AG04450 (cell line): Measurements from ENCODE around the gene TTC6. TPM values are rescaled to one million over a fixed set of nuclear protein-coding genes. Genes with fewer than 3 reads are reported as not detected.

Source experiments
- CTCF ChIA-PET: fragments of 300-600, 350-600 bp; formaldehyde crosslinking; extraction: SDS; loops from one replicate; lab custom pipeline; 2022; ENCODE audit warnings: antibody characterized with exemption, inconsistent platforms; lab: Charles Lee
- POLR2A ChIA-PET: fragments of 350-600 bp; formaldehyde crosslinking; extraction: SDS; loops from one replicate; lab custom pipeline; 2021; ENCODE audit warnings: antibody characterized with exemption, inconsistent platforms; lab: Yijun Ruan, JAX
- DNase-seq: peaks from one replicate; pipeline ENCODE4 v3.0.0-alpha.2; 2011; ENCODE audit warnings: low read depth, low spot score
- H3K27ac ChIP-seq: one replicate; pipeline ENCODE4 v1.5.1; 2012; ENCODE audit warnings: low read depth, low read length, control low read depth
- H3K27me3 ChIP-seq: one replicate; pipeline ENCODE4 v1.6.0; 2012; ENCODE audit warnings: low read length; ENCODE audit not compliant: control insufficient read depth, insufficient read depth
- H3K4me3 ChIP-seq: 2 replicates; pipeline ENCODE4 v1.5.1; 2011; ENCODE audit warnings: mild to moderate bottlenecking, low read depth, low read length, control low read depth
- H3K9me3 ChIP-seq: 2 replicates; pipeline ENCODE4 v1.5.1; 2012; ENCODE audit warnings: low read length; ENCODE audit not compliant: control insufficient read depth, insufficient read depth
- polyA plus RNA-seq: library from polyadenylated mRNA; depleted of rRNA; stranded (reverse); fragments of >200 nt; gene quantifications from 2 replicates; pipeline ENCODE4 v1.2.3, GENCODE V29; 2011
- TF ChIP-seq, protein P1 (sequence below): IDR thresholded peaks from 2 replicates; pipeline ENCODE4 v1.5.1; 2011; ENCODE audit warnings: low read depth, low read length, control low read depth, inconsistent platforms

The TTC6 gene
- polyA plus RNA-seq, 1 experiment, result not detected

DNA sequence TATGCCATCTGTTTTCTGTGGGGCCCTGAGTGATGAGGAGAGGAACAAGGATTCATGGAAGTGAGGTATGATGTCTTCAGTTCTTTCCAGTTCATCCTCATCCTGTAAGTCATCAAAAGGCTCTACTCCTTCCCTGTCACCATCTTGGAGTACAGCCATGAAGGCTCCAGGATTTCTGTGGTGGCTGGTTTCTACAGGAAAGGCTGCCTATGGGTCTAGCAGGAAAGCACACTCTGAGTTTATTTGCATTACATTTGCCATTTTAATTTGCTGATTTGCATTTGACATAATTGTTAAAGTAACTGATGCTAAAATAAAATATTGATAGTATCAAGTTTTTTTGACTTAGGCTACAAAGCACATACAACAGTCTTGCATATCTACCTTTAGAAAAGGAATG is 11.2 kb downstream of the TTC6 start:
- Histone ChIP-seq H3K4me3 (no peak overlapping the region), H3K27me3 (peaks cover 71% of the 10 kb centered on the region), H3K27ac (no peak overlapping the region), H3K9me3 (peaks cover 3% of the 10 kb centered on the region; the same call in 1 of the 2 replicates)
- DNase-seq, result no peak
- ChIA-PET CTCF (interaction anchor here (0.7 kb wide), 1 partner anchor 16 kb away, joined by 7 read pairs; no protein-coding TSS in a partner anchor), POLR2A (no interaction called here)
- TF ChIP-seq, protein P1, sequence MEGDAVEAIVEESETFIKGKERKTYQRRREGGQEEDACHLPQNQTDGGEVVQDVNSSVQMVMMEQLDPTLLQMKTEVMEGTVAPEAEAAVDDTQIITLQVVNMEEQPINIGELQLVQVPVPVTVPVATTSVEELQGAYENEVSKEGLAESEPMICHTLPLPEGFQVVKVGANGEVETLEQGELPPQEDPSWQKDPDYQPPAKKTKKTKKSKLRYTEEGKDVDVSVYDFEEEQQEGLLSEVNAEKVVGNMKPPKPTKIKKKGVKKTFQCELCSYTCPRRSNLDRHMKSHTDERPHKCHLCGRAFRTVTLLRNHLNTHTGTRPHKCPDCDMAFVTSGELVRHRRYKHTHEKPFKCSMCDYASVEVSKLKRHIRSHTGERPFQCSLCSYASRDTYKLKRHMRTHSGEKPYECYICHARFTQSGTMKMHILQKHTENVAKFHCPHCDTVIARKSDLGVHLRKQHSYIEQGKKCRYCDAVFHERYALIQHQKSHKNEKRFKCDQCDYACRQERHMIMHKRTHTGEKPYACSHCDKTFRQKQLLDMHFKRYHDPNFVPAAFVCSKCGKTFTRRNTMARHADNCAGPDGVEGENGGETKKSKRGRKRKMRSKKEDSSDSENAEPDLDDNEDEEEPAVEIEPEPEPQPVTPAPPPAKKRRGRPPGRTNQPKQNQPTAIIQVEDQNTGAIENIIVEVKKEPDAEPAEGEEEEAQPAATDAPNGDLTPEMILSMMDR, result no peak

DNA sequence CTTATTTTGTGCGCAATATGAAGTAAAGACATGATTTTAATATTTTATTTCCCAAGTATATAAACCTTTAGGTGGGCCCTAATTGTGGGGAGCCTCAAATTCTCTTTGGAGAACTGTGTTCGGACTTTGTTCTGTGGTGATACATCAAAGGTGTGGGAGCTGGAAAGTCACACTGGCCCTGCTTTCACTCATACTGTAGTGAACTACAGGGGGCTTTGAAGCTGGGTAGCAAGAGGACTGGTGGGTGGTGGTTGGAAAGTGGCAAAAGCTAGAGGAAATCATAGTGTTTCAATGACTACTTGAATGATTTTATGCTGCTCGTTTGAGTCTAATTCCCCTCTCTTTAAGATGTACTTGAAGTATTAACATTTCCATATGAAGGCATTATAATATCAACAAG is 13.2 kb downstream of the TTC6 start:
- ChIA-PET CTCF (interaction anchor here (0.7 to 1.4 kb wide), 3 partner anchors 266 to 378 kb away, joined by 3 to 4 read pairs (median 3); no protein-coding TSS in a partner anchor), POLR2A (no interaction called here)
- DNase-seq, result no peak
- TF ChIP-seq, protein P1, result no peak
- Histone ChIP-seq H3K4me3 (no peak overlapping the region), H3K27me3 (peaks cover 56% of the 10 kb centered on the region), H3K27ac (no peak overlapping the region), H3K9me3 (no peaks in the 10 kb centered on the region; the same call in 1 of the 2 replicates)

- peaks cover 36% of the 10 kb centered on the region for H3K27me3 ChIP-seq
- peak overlapping the region; percentile 23 for H3K4me3 ChIP-seq
- H3K9me3 ChIP-seq, result peaks cover 5% of the 10 kb centered on the region
- POLR2A ChIA-PET, result no interaction called here
- TF ChIP-seq, protein P1, result no peak
- no peak overlapping the region for H3K27ac ChIP-seq
- DNase-seq, result no peak
- CTCF ChIA-PET, result interaction anchor here (1.0 to 1.3 kb wide), 2 partner anchors 18 to 364 kb away, joined by 3 to 4 read pairs; no protein-coding TSS in a partner anchor
Observed at GRCh38 chr14:37610945-37611523, 15.6 kb downstream of the TTC6 start.

GRCh38 chr14:37615582-37616289 is 20.3 kb downstream of the TTC6 start:
- Histone ChIP-seq H3K4me3 (no peak overlapping the region), H3K9me3 (peaks cover 8% of the 10 kb centered on the region), H3K27ac (no peak overlapping the region), H3K27me3 (peaks cover 13% of the 10 kb centered on the region)
- CTCF ChIA-PET, result no interaction called here
- no peak for DNase-seq
- TF ChIP-seq, protein P1, result no peak
- POLR2A ChIA-PET, result no interaction called here

DNA sequence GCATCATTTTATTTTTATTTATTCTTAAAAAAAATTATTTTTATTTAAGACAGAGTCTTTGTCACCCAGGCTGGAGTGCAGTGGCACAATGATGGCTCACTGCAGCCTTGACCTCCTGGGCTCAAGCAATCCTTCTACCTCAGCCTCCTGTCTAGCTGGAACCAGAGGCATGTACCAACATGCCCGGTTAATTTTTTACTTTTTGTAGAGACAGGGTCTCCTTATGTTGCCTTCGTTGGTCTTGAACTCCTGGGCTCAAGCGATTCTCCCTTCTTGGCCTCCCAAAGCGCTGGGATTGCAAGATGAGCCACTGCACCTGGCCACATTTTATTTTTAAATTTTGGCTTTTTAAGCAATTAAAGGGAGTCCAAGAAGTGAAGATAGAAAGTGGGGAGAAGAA is 21.4 kb downstream of the TTC6 start:
- TF ChIP-seq, protein P1, result no peak
- H3K27me3 ChIP-seq, result peaks cover 3% of the 10 kb centered on the region
- CTCF ChIA-PET, result no interaction called here
- POLR2A ChIA-PET, result no interaction called here
- DNase-seq, result no peak
- H3K27ac ChIP-seq, result no peak overlapping the region
- H3K9me3 ChIP-seq, result peaks cover 8% of the 10 kb centered on the region
- H3K4me3 ChIP-seq, result no peak overlapping the region
